KMS-11 (cell line): ENCODE measurements around the gene OBSCN.

Source experiments
- H2AFZ ChIP-seq: fragments of 200-600 bp; sonication (generic); 2 replicates; pipeline ENCODE4 v1.6.1; 2016; ENCODE audit warnings: antibody characterized with exemption, mixed run types, low read depth
- H3K27ac ChIP-seq: fragments of 200-600 bp; sonication (generic); 2 replicates; pipeline ENCODE4 v1.6.1; 2016; ENCODE audit warnings: mild to moderate bottlenecking, mixed run types
- H3K27me3 ChIP-seq: fragments of 200-600 bp; sonication (generic); 2 replicates; pipeline ENCODE4 v1.6.1; 2017; ENCODE audit warnings: mild to moderate bottlenecking, low read depth, mixed run types, moderate library complexity; ENCODE audit not compliant: insufficient read depth
- H3K36me3 ChIP-seq: fragments of 200-600 bp; sonication (generic); 2 replicates; pipeline ENCODE4 v1.6.1; 2017; ENCODE audit warnings: mild to moderate bottlenecking, mixed run types; ENCODE audit not compliant: insufficient read depth
- H3K4me1 ChIP-seq: fragments of 200-600 bp; sonication (generic); 2 replicates; pipeline ENCODE4 v1.6.1; 2016; ENCODE audit warnings: mild to moderate bottlenecking, low read depth, mixed run types; ENCODE audit not compliant: poor library complexity, severe bottlenecking
- H3K4me2 ChIP-seq: fragments of 200-600 bp; sonication (generic); 2 replicates; pipeline ENCODE4 v1.7.0; 2016; ENCODE audit warnings: mild to moderate bottlenecking, mixed run types
- H3K4me3 ChIP-seq: fragments of 200-600 bp; sonication (generic); IDR thresholded peaks from 2 replicates; pipeline ENCODE4 v1.6.1; 2017; ENCODE audit warnings: low read depth, low read length, mixed read lengths; ENCODE audit not compliant: insufficient read depth
- H3K79me2 ChIP-seq: fragments of 200-600 bp; sonication (generic); 2 replicates; pipeline ENCODE4 v1.6.1; 2016; ENCODE audit warnings: low read depth, mixed run types; ENCODE audit not compliant: insufficient read depth
- H3K9ac ChIP-seq: fragments of 200-600 bp; sonication (generic); 2 replicates; pipeline ENCODE4 v1.6.1; 2016; ENCODE audit warnings: mild to moderate bottlenecking, mixed run types
- H4K20me1 ChIP-seq: fragments of 200-600 bp; sonication (generic); 2 replicates; pipeline ENCODE4 v1.6.1; 2016; ENCODE audit warnings: mild to moderate bottlenecking, mixed run types; ENCODE audit not compliant: insufficient read depth
- CTCF ChIP-seq: fragments of 200-600 bp; sonication (generic); conservative IDR thresholded peaks from 2 replicates; pipeline ENCODE4 v1.6.1; 2017; ENCODE audit warnings: low read depth, mild to moderate bottlenecking, antibody characterized with exemption, low read length, moderate library complexity, mixed read lengths

OBSCN gene

GRCh38 chr1:228323401-228323800 is 115.6 kb downstream of the OBSCN start:
- H3K27me3 ChIP-seq, result no peaks in the 10 kb centered on the region
- H2AFZ ChIP-seq, result no peak overlapping the region
- H4K20me1 ChIP-seq, result no peaks in the 10 kb centered on the region

GRCh38 chr1:228325267-228325666 is 117.4 kb downstream of the OBSCN start:
- Histone ChIP-seq H4K20me1 (no peaks in the 10 kb centered on the region), H3K9ac (no peak overlapping the region), H3K27me3 (no peaks in the 10 kb centered on the region), H3K4me2 (no peak overlapping the region), H3K27ac (no peak overlapping the region), H3K79me2 (no peaks in the 10 kb centered on the region), H2AFZ (no peak overlapping the region), H3K4me3 (no peak overlapping the region), H3K36me3 (no peaks in the 10 kb centered on the region), H3K4me1 (no peaks in the 10 kb centered on the region)
- no peak for TF ChIP-seq CTCF

More at GRCh38 chr1:228323401-228323800, 115.6 kb downstream of the OBSCN start:
- no peak overlapping the region for H3K4me3 ChIP-seq
- H3K4me2 ChIP-seq, result no peak overlapping the region
- no peak overlapping the region for H3K27ac ChIP-seq
- no peaks in the 10 kb centered on the region for H3K4me1 ChIP-seq
- H3K9ac ChIP-seq, result no peak overlapping the region
- TF ChIP-seq CTCF, result no peak
- H3K36me3 ChIP-seq, result no peaks in the 10 kb centered on the region
- no peaks in the 10 kb centered on the region for H3K79me2 ChIP-seq

- Histone ChIP-seq H3K27me3 (no peaks in the 10 kb centered on the region), H4K20me1 (no peaks in the 10 kb centered on the region), H3K4me3 (no peak overlapping the region), H3K27ac (no peak overlapping the region), H3K36me3 (no peaks in the 10 kb centered on the region), H3K9ac (no peak overlapping the region), H3K4me1 (no peaks in the 10 kb centered on the region), H2AFZ (no peak overlapping the region), H3K79me2 (no peaks in the 10 kb centered on the region), H3K4me2 (no peak overlapping the region)
- TF ChIP-seq CTCF, result no peak
These were observed 122.0 kb downstream of the OBSCN start for GRCh38 chr1:228329887-228330286.

- H2AFZ ChIP-seq, result no peak overlapping the region
- no peaks in the 10 kb centered on the region for H3K36me3 ChIP-seq
- no peak overlapping the region for H3K27ac ChIP-seq
- no peaks in the 10 kb centered on the region for H3K79me2 ChIP-seq
- no peaks in the 10 kb centered on the region for H3K4me1 ChIP-seq
- no peaks in the 10 kb centered on the region for H3K27me3 ChIP-seq
- TF ChIP-seq CTCF, result no peak
- no peak overlapping the region for H3K4me2 ChIP-seq
- H4K20me1 ChIP-seq, result no peaks in the 10 kb centered on the region
- no peak overlapping the region for H3K4me3 ChIP-seq
- H3K9ac ChIP-seq, result no peak overlapping the region
These were observed 125.2 kb downstream of the OBSCN start for GRCh38 chr1:228332797-228333738.
